Measurements from ENCODE around the gene U2SURP.
"Not testable (repeated sequence)": the region's sequence is repeated elsewhere in the genome, so short reads cannot be mapped to it uniquely, and the experiment has no call there.

The U2SURP gene

GRCh38 chr3:143024351-143024960 lies 23.1 kb downstream of the U2SURP start:
- no peak for DNase-seq

- no peak for DNase-seq
Measured at GRCh38 chr3:143031327-143031726, 30.0 kb downstream of the U2SURP start.

- not testable (repeated sequence) for DNase-seq
Measured at GRCh38 chr3:143031796-143032387, 30.5 kb downstream of the U2SURP start.

GRCh38 chr3:143035466-143036211 lies 34.3 kb downstream of the U2SURP start:
- DNase-seq: peak; percentile 22

- no peak for DNase-seq
Measured at GRCh38 chr3:143036557-143036956, 35.2 kb downstream of the U2SURP start.

- peak; percentile 48 for DNase-seq
Measured at GRCh38 chr3:143037867-143038266, 36.5 kb downstream of the U2SURP start.

GRCh38 chr3:143040261-143040879 lies 39.0 kb downstream of the U2SURP start:
- DNase-seq: peak; percentile 72

- DNase-seq: no peak
Measured at GRCh38 chr3:143041903-143042302, 40.5 kb downstream of the U2SURP start.

GRCh38 chr3:143045639-143046038 lies 44.3 kb downstream of the U2SURP start:
- no peak for DNase-seq

GRCh38 chr3:143046075-143046474 lies 44.7 kb downstream of the U2SURP start:
- not testable (repeated sequence) for DNase-seq

- DNase-seq: no peak
Measured at GRCh38 chr3:143054011-143054410, 52.6 kb downstream of the U2SURP start.

- no peak for DNase-seq
Measured at GRCh38 chr3:143056372-143056771, 55.0 kb downstream of the U2SURP start.

GRCh38 chr3:143060906-143061305 lies 59.5 kb downstream of the U2SURP start:
- DNase-seq: no peak

GRCh38 chr3:143063018-143063417 lies 61.6 kb downstream of the U2SURP start:
- DNase-seq: no peak

- DNase-seq: no peak
Measured at GRCh38 chr3:143064777-143065176, 63.4 kb downstream of the U2SURP start.

- no peak for DNase-seq
Measured at GRCh38 chr3:143065364-143065763, 64.0 kb downstream of the U2SURP start.

GRCh38 chr3:143066033-143066432 lies 64.7 kb downstream of the U2SURP start:
- no peak for DNase-seq

GRCh38 chr3:143067201-143067600 lies 65.8 kb downstream of the U2SURP start:
- DNase-seq: no peak

- DNase-seq: no peak
Measured at GRCh38 chr3:143068059-143068458, 66.7 kb downstream of the U2SURP start.

- no peak for DNase-seq
Measured at GRCh38 chr3:143070977-143071551, 69.7 kb downstream of the U2SURP start.

- no peak for DNase-seq
Measured at GRCh38 chr3:143071776-143072175, 70.4 kb downstream of the U2SURP start.

GRCh38 chr3:143072298-143073020 lies 71.1 kb downstream of the U2SURP start:
- not testable (repeated sequence) for DNase-seq

GRCh38 chr3:143073541-143073940 lies 72.2 kb downstream of the U2SURP start:
- DNase-seq: not testable (repeated sequence)
